PC-9 (cell line): ENCODE measurements around the gene ABCC12. TPM values are rescaled to one million over a fixed set of nuclear protein-coding genes. Genes with fewer than 3 reads are reported as not detected.
A peak's percentile ranks its signal among the peaks of the same experiment; 100 is the strongest.

Source experiments
- BruUV-seq: library from RNA; stranded (reverse); fragments of 400-500 nt; replicated peaks from 2 replicates; lab custom pipeline; 2021; lab: Mats Ljungman, UMichigan
- CTCF ChIA-PET: fragments of 300-600 bp; sonication (Branson Sonifier 250); formaldehyde crosslinking; loops from one replicate; lab custom pipeline; 2022; ENCODE audit warnings: antibody characterized with exemption; lab: Charles Lee
- POLR2A ChIA-PET: fragments of 300-600 bp; sonication (Branson Sonifier 250); formaldehyde crosslinking; loops from one replicate; lab custom pipeline; 2022; ENCODE audit warnings: antibody characterized with exemption; ENCODE audit not compliant: unreplicated experiment; lab: Charles Lee
- DNase-seq, 2 experiments: peaks; one replicate each; pipeline versions ENCODE4 v3.0.0 to v3.0.0-alpha.2; 2015 to 2022; ENCODE audit warnings: mixed read lengths in 1 of 2
- H2AFZ ChIP-seq: fragments of 200-600 bp; sonication (generic); 2 replicates; pipeline ENCODE4 v1.8.1; 2017; ENCODE audit warnings: antibody characterized with exemption
- H3F3A ChIP-seq: fragments of 200-600 bp; sonication (generic); 2 replicates; pipeline ENCODE4 v1.8.1; 2017; ENCODE audit warnings: antibody characterized with exemption, mild to moderate bottlenecking, low read depth; ENCODE audit not compliant: insufficient read depth
- H3K27ac ChIP-seq: fragments of 200-600 bp; sonication (generic); 2 replicates; pipeline ENCODE4 v1.6.1; 2016; ENCODE audit warnings: mixed run types
- H3K27me3 ChIP-seq: fragments of 200-600 bp; sonication (generic); 2 replicates; pipeline ENCODE4 v1.6.1; 2016; ENCODE audit warnings: low read depth, mixed run types; ENCODE audit not compliant: insufficient read depth
- H3K36me3 ChIP-seq: fragments of 200-600 bp; sonication (generic); 2 replicates; pipeline ENCODE4 v1.6.1; 2016; ENCODE audit warnings: low read depth, mixed run types
- H3K4me1 ChIP-seq: fragments of 200-600 bp; sonication (generic); replicated peaks from 2 replicates; pipeline ENCODE4 v1.6.1; 2016; ENCODE audit warnings: mixed run types; ENCODE audit not compliant: insufficient read depth
- H3K4me2 ChIP-seq: fragments of 200-600 bp; sonication (generic); 2 replicates; pipeline ENCODE4 v1.6.1; 2017; ENCODE audit warnings: mixed run types
- H3K4me3 ChIP-seq: fragments of 200-600 bp; sonication (generic); 2 replicates; pipeline ENCODE4 v1.6.1; 2016; ENCODE audit warnings: mixed run types
- H3K79me2 ChIP-seq: fragments of 200-600 bp; sonication (generic); 2 replicates; pipeline ENCODE4 v1.6.1; 2017; ENCODE audit warnings: low read depth, mixed run types
- H3K9me2 ChIP-seq: fragments of 200-600 bp; sonication (generic); 2 replicates; pipeline ENCODE4 v1.8.1; 2017; ENCODE audit warnings: mild to moderate bottlenecking; ENCODE audit not compliant: insufficient read depth
- H3K9me3 ChIP-seq: fragments of 200-600 bp; sonication (generic); 2 replicates; pipeline ENCODE4 v1.8.1; 2016; ENCODE audit warnings: low read depth; ENCODE audit not compliant: insufficient read depth
- H4K20me1 ChIP-seq: fragments of 200-600 bp; sonication (generic); 2 replicates; pipeline ENCODE4 v1.8.1; 2017; ENCODE audit not compliant: insufficient read depth
- CTCF ChIP-seq: fragments of 200-600 bp; sonication (generic); conservative IDR thresholded peaks from 2 replicates; pipeline ENCODE4 v1.6.1; 2017; ENCODE audit warnings: mixed run types, antibody characterized with exemption, mild to moderate bottlenecking, moderate library complexity
- EZH2 ChIP-seq: fragments of 200-600 bp; sonication (generic); IDR thresholded peaks from 2 replicates; pipeline ENCODE4 v1.8.0; 2017; ENCODE audit warnings: antibody characterized with exemption, low read depth
- intact Hi-C: fragments of 100-400 bp; cut with micrococcal nuclease; formaldehyde crosslinking; loops from one replicate; pipeline ENCODE4 v1.10.0; 2022; ENCODE audit not compliant: unreplicated experiment
- total RNA-seq: library from RNA; stranded (reverse); gene quantifications from 2 replicates; pipeline ENCODE4 v1.2.3, GENCODE V29; 2021

ABCC12 gene
- total RNA-seq, 1 experiment from 2014 or later: not detected

- Histone ChIP-seq H3K4me2 (no peak overlapping the region), H3K9me2 (no peaks in the 10 kb centered on the region), H3K79me2 (no peaks in the 10 kb centered on the region), H3K4me1 (0 out of 2 replicates have a peak, but pooled peaks cover 3% of the 10 kb centered on the region), H3F3A (no peaks in the 10 kb centered on the region; the same call in 1 of the 2 replicates), H3K27me3 (no peaks in the 10 kb centered on the region), H3K9me3 (no peaks in the 10 kb centered on the region), H3K27ac (no peak overlapping the region), H2AFZ (no peak overlapping the region), H3K4me3 (no peak overlapping the region), H3K36me3 (no peaks in the 10 kb centered on the region), H4K20me1 (no peaks in the 10 kb centered on the region)
- ChIA-PET CTCF (no interaction called here), POLR2A (no interaction called here)
- intact Hi-C loops: no loop called here
- BruUV-seq: no TSS peak
- TF ChIP-seq CTCF: no peak
- TF ChIP-seq EZH2: no peak
- DNase-seq: no peak
Observed at GRCh38 chr16:48201515-48202201, 45.9 kb upstream of the ABCC12 start.

DNA sequence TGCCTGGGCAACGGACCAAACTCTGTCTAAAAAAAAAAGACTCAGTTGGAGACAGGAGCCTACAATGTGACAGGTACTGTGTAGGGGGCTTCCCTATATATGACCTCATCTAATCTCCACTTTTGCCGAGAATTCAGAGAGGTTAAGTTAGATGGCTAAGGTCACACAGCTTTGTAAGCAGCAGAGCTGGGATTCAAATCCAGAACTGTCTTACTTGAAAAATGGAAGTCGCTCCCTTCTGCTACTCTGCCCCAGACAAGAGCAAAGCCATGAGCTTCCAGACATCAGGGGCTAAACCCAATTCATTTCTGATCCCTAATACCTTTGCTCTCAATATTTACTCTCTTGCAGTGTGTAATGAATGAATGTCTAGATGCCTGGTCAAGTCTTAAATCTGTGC, 41.5 kb upstream of the ABCC12 start:
- H3K36me3 ChIP-seq: no peaks in the 10 kb centered on the region
- no peak overlapping the region for H3K4me2 ChIP-seq
- no TSS peak for BruUV-seq
- no peak for DNase-seq
- H3K79me2 ChIP-seq: no peaks in the 10 kb centered on the region
- no peak overlapping the region for H2AFZ ChIP-seq
- POLR2A ChIA-PET: no interaction called here
- no peaks in the 10 kb centered on the region for H3K9me3 ChIP-seq
- H3K27ac ChIP-seq: no peak overlapping the region
- no peak overlapping the region for H3K4me3 ChIP-seq
- no peaks in the 10 kb centered on the region for H3K27me3 ChIP-seq
- peaks cover 5% of the 10 kb centered on the region; the same call in 1 of the 2 replicates for H3K4me1 ChIP-seq
- TF ChIP-seq CTCF (no peak), EZH2 (no peak)
- H4K20me1 ChIP-seq: no peaks in the 10 kb centered on the region
- intact Hi-C loops: no loop called here
- no peaks in the 10 kb centered on the region for H3F3A ChIP-seq
- CTCF ChIA-PET: no interaction called here
- no peaks in the 10 kb centered on the region for H3K9me2 ChIP-seq

- no TSS peak for BruUV-seq
- CTCF ChIA-PET: no interaction called here
- Histone ChIP-seq H3F3A (no peaks in the 10 kb centered on the region), H3K9me2 (no peaks in the 10 kb centered on the region; the same call in 1 of the 2 replicates), H2AFZ (no peak overlapping the region), H4K20me1 (no peaks in the 10 kb centered on the region), H3K4me1 (peaks cover 5% of the 10 kb centered on the region; the same call in 1 of the 2 replicates), H3K4me3 (no peak overlapping the region), H3K9me3 (no peaks in the 10 kb centered on the region), H3K36me3 (no peaks in the 10 kb centered on the region), H3K4me2 (peak overlapping the region; percentile 46; the same call in 1 of the 2 replicates), H3K27me3 (no peaks in the 10 kb centered on the region), H3K27ac (no peak overlapping the region), H3K79me2 (no peaks in the 10 kb centered on the region)
- DNase-seq: peak; percentile 8 to 36
- POLR2A ChIA-PET: interaction anchor here (0.7 kb wide), 1 partner anchor 1614 kb away, joined by 3 read pairs; no protein-coding TSS in a partner anchor
- intact Hi-C loops: no loop called here
- no peak for TF ChIP-seq CTCF
- TF ChIP-seq EZH2: no peak
Observed at GRCh38 chr16:48194828-48195556, 39.2 kb upstream of the ABCC12 start.
